Measurements from ENCODE around the gene FGD6.

GRCh38 chr12:95130096-95130495 is 87.2 kb downstream of the FGD6 start:
- TF ChIP-seq POLR2AphosphoS5 (IDR thresholded peaks at IDR 0.05) = no peak
- no peak for TF ChIP-seq POLR2A (IDR thresholded peaks at IDR 0.05)
- TF ChIP-seq CTCF (IDR thresholded peaks at IDR 0.05) = no peak
- no peak for TF ChIP-seq EP300 (IDR thresholded peaks at IDR 0.05)
